NCI-H2171 (cell line): ENCODE results near the gene FYB1.

ENCODE experiments used
- DNase-seq: peaks from one replicate; lab custom pipeline; 2025; lab: John Stamatoyannopoulos, UW

The FYB1 gene

DNA sequence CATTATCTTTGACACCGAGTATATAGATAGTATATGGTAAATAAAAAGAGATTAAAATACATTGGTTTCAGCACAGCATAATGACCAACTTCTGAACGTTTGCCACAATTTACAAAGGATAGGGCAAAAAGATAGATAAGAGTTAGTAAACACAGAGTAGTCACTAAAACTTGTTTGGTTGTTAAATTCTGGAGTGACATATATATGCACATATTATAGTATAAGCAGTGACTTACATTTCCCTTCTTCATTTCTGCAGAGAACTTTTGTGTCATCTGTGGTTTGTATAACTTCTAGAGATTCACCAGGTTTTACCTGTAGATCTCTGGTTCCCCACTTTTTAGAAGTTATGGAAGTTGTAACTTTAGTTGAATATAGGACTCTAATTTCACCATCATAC, 100.7 kb downstream of the FYB1 start:
- no peak for DNase-seq

GRCh38 chr5:39117401-39117800, 102.0 kb downstream of the FYB1 start:
- no peak for DNase-seq

- no peak for DNase-seq
These were observed 102.8 kb downstream of the FYB1 start for GRCh38 chr5:39116344-39117170.

- no peak for DNase-seq
These were observed 103.6 kb downstream of the FYB1 start for GRCh38 chr5:39115644-39116343.

DNA sequence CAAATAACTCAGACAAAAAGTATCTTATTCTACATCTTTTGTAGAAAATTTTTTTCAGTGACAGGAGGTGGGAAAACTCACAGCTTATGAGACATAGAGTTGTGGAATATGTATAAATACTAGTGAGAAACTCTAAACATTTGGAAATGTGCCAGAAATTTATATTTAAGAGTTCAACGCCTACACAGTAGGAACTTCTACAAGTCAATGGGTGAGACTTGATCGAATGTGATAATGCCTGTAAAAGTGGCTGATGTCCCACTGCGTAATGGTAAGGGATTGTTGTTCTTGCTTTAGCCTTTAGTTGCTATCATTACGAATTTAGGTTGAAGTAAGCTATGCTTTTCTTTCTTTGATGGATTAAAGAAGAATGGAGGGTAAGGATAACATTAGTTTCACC, 105.2 kb downstream of the FYB1 start:
- DNase-seq = no peak

DNA sequence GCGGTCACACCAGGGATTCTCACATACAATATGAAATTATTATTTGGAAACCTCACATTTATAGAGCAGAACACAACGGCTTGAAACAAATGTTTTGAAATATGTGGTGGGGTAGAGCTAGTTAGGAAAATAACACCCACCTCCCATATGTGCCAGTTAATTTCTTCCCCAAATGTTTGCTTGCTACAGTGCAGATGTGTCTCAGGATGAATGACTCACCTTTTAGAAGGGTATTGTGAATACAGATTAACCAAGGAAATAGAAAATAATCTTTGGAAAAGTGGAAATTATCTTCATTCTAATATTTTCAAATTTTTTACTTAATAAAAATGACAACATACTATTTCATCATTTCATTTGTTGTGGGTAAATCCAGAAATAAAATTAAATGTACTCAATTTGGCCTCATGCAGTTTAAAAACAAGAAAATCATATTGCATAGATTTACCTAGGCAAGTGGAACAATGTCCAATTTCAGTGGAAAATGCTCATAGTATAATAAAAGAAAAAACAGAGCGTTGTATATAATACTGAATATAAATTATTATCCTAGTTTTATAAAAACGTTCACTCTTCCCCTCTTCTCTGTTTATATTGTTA, 105.9 kb downstream of the FYB1 start:
- DNase-seq = no peak

GRCh38 chr5:39109606-39110005, 109.8 kb downstream of the FYB1 start:
- DNase-seq = no peak

DNA sequence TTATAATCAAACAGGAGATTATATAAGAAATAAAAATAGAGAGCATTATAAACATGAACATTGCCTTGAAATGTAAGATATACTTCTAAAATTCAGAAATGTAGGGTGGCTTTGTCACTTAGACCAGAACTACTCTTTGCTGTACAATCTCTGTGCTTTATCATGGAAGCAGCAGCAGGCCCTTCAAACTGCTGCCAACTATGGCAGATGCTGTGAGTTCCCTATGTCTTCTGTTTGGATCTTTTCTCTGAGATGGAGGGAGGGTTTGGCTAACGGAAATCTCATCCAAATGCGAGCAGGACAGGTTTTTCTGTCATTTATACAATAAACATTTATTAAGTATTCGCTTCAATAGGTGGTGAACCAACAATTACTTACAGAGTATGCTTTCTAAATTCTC, 110.4 kb downstream of the FYB1 start:
- no peak for DNase-seq

DNA sequence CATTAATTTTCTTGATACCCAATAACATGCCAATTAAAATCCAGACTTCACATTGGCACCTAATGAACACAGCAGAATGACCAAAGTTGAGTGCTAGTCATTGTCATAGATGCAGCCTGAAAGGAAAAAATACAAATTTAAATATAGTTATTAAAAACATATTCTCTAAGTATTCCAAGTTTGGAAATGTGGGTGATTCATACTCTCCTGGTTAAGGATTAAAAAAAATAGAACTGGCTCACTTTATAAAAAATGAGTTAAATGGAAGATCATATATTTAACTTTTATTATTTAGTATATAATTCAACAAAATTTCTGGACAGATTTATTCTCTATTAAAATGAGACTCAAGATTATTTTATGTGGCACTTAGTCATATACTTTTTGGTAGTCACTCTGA, 112.0 kb downstream of the FYB1 start:
- DNase-seq = no peak

DNA sequence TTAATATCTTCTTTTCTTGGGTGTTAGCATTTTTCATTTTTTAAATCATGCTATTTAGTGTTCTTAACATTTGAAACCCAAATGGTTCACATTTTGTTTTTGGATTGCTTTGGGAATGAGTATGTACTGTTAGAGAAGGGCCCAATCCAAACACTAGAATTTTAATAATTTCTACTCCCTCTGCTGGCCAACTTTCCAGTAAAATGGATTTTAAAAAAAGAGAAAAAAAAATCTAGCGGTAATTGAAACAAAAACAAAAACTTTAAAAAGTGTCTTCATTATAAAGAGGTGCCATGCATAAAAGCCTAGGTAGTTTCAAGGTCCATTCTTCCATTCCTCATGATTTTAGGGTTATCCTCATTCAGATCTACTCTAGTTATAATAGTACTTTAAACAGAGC, 113.0 kb downstream of the FYB1 start:
- DNase-seq = no peak

- no peak for DNase-seq
These were observed 115.1 kb downstream of the FYB1 start for GRCh38 chr5:39104221-39104620.

DNA sequence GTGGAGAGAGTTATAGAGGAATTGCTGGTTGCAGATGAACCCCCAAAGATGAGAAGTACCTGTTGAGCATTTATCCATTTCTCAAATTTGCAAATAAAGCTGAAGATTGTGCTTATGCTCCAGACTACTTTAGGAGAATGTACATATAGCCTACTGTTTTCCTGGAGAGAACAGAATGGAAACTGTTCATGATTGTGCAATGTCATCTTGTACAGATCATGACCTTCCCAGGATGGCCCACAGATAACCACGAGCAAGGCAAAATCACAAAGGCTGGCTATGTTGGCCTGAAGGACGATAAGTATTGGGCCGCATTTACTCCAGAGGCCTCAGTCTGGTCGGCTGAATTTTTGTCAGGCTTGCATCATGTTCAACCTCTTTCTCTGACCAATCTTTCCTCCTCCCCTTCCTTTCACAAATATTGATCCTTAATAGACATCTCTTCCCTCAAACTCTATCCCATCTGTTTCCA, 116.6 kb downstream of the FYB1 start:
- no peak for DNase-seq

DNA sequence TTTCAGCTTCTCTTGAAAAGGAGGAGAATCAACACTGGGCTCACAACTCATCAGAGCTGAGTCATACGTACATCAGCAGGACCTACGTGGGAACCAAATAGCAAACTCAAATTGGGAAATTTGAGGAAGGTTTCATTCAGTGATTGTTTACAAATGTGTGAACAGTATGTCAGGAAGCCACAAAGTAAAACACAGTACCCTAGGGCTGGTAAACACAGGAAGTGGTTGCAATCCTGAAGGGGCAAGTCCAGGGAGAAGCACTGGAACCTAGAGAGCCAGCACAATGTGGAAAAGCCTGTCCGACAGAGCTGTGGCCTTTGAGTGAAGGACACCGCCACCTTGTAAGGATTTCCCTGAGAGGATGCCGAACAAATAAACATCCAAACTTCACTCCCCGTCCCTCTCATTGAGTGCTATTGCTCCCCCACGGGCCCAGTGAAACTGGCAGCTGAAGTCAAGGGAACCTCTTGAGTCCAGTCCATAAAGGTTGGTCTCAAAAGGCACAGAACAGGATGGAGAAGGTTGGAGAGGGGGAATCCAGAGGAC, 118.4 kb downstream of the FYB1 start:
- DNase-seq = no peak

- DNase-seq = no peak
These were observed 119.0 kb downstream of the FYB1 start for GRCh38 chr5:39100301-39100850.

DNA sequence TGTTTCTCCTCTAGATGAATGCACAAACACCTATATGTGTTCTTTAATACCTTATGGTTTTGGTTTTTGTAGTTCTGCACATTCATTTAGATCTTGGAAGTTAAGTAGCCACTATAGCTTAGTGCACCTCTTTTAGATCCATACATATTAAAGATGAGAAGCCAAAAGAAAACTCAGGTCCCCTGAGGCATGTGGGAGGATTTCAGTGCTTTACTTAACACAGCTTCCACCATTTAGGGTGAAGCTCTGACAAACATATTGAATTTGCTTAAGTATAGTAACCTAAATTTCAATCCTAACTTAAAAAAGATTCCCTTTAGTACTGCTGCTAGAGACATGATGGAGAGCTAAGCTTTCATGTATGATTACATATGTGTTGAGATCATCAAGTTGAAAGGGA, 119.5 kb downstream of the FYB1 start:
- no peak for DNase-seq

DNA sequence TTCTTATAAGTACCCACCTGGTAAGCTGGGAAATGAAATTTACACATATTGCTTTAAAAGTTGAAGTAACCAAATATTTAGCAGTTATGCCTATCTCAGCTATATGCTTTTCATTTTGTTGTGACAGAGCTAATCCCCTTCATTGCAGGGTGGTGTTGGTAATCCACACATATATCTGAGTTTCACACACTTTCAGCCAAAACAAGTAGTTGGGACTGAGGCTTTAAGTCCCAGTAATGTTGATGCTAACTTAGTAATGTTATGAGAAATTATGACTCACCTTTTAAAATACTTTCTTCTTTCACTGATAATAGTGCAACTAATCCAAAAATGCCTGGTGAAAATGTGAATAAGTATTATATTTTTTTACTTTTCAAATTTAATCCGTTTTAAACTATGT, 126.0 kb downstream of the FYB1 start:
- DNase-seq = no peak

DNA sequence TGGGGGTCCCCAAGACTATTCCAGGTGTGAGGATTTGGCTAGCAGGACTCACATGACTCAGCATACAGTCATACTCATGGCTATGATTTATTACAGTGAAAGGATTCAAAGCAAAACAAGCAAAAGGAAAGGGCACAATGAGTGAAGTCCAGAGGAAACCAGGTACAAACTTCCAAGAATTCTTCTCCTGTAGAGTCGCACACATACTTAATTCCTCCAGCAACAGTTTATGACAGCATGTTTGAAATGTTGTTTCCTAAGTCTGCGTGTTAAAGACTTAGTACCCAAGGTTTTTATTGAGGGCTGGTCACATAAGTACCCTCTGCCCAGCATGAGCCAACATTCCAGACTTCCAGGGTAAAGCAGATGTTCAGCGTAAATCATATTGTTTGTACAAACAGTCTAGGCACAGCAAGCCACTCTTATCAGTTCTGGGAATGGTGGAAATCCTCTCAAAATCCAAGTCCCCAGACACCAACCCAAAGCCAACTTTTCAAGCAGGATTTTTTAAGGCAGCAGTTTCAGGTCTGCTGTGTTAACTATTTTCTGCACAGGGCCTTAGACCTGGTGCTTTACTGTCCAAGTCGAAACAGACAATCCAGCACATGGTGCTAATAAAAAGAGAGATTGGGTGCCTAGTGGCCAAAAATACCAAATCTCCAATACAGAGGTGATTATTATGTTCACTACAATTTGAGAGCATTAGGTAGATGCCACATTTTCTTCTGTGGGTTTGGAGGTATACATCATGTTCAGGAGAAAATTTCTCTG, 126.6 kb downstream of the FYB1 start:
- no peak for DNase-seq

DNA sequence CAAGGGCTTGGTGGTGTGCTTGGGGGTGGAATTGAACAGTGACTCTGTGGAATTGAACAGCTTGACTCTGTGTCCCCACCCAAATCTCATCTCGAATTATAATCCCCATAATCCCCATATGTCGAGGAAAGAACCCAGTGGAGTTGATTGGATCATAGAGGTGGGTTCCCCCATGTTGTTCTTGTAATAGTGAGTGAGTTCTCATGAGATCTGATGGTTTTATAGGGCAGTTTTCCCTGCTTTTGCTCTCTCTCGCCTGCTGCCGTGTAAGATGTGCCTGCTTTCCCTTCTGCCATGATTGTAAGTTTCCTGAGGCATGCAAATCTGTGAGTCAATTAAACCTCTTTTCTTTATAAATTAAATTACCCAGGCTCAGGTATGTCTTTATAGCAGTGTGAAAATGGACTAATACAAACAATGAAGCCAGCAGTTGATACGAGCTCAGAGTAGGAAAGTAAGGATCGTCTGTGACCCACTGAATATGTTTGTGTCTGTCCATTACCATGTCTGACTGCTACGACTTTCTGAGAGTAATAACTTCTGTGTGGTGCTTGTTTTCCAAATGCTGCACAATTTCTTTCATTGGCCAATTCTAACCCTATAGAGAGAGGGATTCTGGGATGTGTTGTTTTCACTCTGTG, 127.3 kb downstream of the FYB1 start:
- DNase-seq = no peak

DNA sequence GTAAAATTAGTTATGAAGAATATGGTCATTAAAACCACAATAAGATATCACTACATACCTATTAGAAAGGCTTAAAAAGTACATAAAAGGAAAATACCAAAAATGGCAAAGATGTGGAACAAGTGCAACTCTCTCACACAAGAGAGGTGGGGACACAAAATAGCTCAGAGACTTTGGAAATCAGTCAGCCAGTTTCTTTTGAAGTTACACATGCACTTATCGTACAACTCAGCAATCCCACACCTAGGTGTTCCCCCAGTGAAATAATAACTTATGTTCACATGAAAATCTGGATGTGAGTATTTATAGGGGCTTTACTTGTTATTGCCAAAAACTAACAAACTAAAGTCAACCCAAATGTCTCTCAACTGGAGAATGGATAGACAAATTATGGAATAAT, 135.4 kb downstream of the FYB1 start:
- no peak for DNase-seq

GRCh38 chr5:39082995-39083394, 136.4 kb downstream of the FYB1 start:
- no peak for DNase-seq

DNA sequence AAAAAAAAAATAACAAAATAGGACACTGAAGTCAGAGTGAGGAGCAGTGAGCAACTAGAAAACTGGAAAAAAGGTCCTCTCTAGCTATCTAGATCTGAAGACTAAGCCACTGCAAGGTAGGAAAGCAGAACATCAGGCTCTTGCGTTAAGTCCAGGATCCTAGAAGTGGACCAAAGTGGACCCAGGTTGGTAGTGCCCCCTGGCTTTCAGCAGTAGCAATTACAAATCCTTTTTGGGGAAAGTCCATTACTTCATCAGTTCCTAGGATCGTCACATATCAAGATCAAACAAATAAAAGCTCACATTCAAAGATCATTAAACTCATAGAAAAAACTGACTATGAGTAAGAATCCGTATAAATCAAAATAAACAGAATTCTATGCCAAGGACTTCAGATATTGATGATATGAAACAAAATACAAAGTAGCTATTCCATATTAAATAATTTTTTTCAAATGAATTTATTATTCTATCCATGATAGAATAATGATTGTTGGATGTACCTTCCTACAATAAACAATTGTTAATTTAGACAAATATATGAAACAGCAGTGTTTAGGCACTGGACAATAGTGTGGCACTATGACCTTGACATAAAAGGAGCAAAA, 138.7 kb downstream of the FYB1 start:
- DNase-seq = no peak
